T-helper 1 cell treated with Interleukin-12 subunit alpha and Interleukin-12 subunit beta and Interleukin-4 antibody, amounts not matched to agents 30 ng/mL and 1 ng/mL, for 36 hours (primary cell): Measurements from ENCODE around the gene NPC1. TPM values are rescaled to one million over a fixed set of nuclear protein-coding genes. Genes with fewer than 3 reads are reported as not detected.
"Not testable (repeated sequence)": the region's sequence is repeated elsewhere in the genome, so short reads cannot be mapped to it uniquely, and the experiment has no call there.

Source experiments
- intact Hi-C: fragments of 100-400 bp; cut with micrococcal nuclease; formaldehyde crosslinking; loops from one replicate; pipeline ENCODE4 v1.15.1; 2024
- total RNA-seq: library from RNA; stranded (reverse); gene quantifications from 2 replicates; pipeline ENCODE4 v1.2.3, GENCODE V29; 2022

Gene NPC1
- total RNA-seq, 1 donor from 2014 or later = 47.6 TPM

- intact Hi-C loops = not testable (repeated sequence)
Observed at GRCh38 chr18:23577521-23577920, 8.8 kb downstream of the NPC1 start.

GRCh38 chr18:23575309-23575651, 11.0 kb downstream of the NPC1 start:
- intact Hi-C loops = loop anchor here (2.0 kb wide), 1 partner anchor 34 kb away; no protein-coding TSS in a partner anchor

GRCh38 chr18:23574611-23575308, 11.5 kb downstream of the NPC1 start:
- intact Hi-C loops = loop anchor here (1.0 to 2.0 kb wide), 3 partner anchors 11 to 121 kb away; partner anchors contain the start of gene RIOK3

GRCh38 chr18:23573626-23574431, 12.5 kb downstream of the NPC1 start:
- intact Hi-C loops = loop anchor here (1.0 to 2.0 kb wide), 3 partner anchors 11 to 121 kb away; partner anchors contain the start of gene RIOK3

- intact Hi-C loops = no loop called here
Observed at GRCh38 chr18:23573020-23573419, 13.3 kb downstream of the NPC1 start.

- intact Hi-C loops = no loop called here
Observed at GRCh38 chr18:23572570-23572969, 13.7 kb downstream of the NPC1 start.

GRCh38 chr18:23572012-23572411, 14.3 kb downstream of the NPC1 start:
- intact Hi-C loops = no loop called here

- intact Hi-C loops = loop anchor here (2.0 kb wide), 1 partner anchor 16 kb away; the partner anchor contains the start of gene NPC1
Observed at GRCh38 chr18:23570912-23571504, 15.3 kb downstream of the NPC1 start.

GRCh38 chr18:23569299-23570063, 16.8 kb downstream of the NPC1 start:
- intact Hi-C loops = loop anchor here (2.0 kb wide), 1 partner anchor 17 kb away; the partner anchor contains the start of gene NPC1

- intact Hi-C loops = no loop called here
Observed at GRCh38 chr18:23568281-23569138, 17.8 kb downstream of the NPC1 start.

GRCh38 chr18:23567671-23568070, 18.6 kb downstream of the NPC1 start:
- intact Hi-C loops = no loop called here

GRCh38 chr18:23565916-23566547, 20.3 kb downstream of the NPC1 start:
- intact Hi-C loops = no loop called here

GRCh38 chr18:23563377-23564043, 22.8 kb downstream of the NPC1 start:
- intact Hi-C loops = loop anchor here (2.0 kb wide), 1 partner anchor 23 kb away; the partner anchor contains the start of gene NPC1

- intact Hi-C loops = no loop called here
Observed at GRCh38 chr18:23560186-23560585, 26.1 kb downstream of the NPC1 start.

GRCh38 chr18:23557511-23557910, 28.8 kb downstream of the NPC1 start:
- intact Hi-C loops = not testable (repeated sequence)

- intact Hi-C loops = no loop called here
Observed at GRCh38 chr18:23556145-23556780, 30.0 kb downstream of the NPC1 start.

- intact Hi-C loops = no loop called here
Observed at GRCh38 chr18:23553887-23554286, 32.4 kb downstream of the NPC1 start.

- intact Hi-C loops = no loop called here
Observed at GRCh38 chr18:23552505-23552904, 33.8 kb downstream of the NPC1 start.

- intact Hi-C loops = no loop called here
Observed at GRCh38 chr18:23551978-23552377, 34.3 kb downstream of the NPC1 start.
